ENCODE results near the gene DUSP16.

DNA sequence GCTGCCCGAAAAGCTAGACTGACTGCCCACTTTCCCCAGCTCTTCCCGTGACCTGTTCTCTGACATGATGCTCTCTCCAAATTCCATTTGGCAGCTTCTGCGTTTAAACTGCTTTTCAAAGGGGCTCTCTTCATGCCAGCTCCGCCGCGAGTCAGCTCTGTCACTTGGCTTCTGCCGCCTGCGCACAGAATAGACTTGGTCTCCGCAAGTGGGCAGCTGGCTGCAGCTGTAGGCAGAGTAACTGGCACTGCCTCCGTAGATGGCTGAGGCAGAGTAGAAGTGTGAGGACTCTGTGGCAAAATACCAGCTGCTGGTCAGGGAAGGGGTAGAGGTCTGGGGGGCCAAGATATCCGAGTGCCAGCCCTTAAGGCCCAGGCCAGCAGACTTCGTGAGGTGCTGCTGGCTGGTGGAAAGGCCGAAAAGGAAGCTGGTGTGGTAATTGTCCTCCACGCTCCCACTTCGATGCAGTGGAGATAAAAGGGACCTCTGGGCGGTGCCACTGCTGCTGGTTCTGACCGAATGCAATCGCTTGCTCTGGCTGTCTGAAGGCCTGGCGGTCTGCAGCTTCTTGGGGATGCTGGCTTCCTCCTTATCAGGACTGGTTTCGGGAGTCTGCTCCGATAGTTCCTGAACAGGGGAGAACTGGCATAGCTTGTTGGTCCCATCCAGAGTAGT lies 85.7 kb downstream of the DUSP16 start:
- TF ChIP-seq, protein P1, sequence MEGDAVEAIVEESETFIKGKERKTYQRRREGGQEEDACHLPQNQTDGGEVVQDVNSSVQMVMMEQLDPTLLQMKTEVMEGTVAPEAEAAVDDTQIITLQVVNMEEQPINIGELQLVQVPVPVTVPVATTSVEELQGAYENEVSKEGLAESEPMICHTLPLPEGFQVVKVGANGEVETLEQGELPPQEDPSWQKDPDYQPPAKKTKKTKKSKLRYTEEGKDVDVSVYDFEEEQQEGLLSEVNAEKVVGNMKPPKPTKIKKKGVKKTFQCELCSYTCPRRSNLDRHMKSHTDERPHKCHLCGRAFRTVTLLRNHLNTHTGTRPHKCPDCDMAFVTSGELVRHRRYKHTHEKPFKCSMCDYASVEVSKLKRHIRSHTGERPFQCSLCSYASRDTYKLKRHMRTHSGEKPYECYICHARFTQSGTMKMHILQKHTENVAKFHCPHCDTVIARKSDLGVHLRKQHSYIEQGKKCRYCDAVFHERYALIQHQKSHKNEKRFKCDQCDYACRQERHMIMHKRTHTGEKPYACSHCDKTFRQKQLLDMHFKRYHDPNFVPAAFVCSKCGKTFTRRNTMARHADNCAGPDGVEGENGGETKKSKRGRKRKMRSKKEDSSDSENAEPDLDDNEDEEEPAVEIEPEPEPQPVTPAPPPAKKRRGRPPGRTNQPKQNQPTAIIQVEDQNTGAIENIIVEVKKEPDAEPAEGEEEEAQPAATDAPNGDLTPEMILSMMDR (IDR thresholded peaks at IDR 0.05): no peak
- no peak for TF ChIP-seq POLR2A (IDR thresholded peaks at IDR 0.05)
